HepG2 (cell line): ENCODE results near the gene ALG8. TPM values are rescaled to one million over a fixed set of nuclear protein-coding genes. Genes with fewer than 3 reads are reported as not detected.

Experiments used
- CBX5 ChIP-seq: sonication (generic); formaldehyde crosslinking; IDR thresholded peaks from 2 replicates; pipeline ENCODE4 v1.4.0; 2020; ENCODE audit warnings: missing genetic modification reagents, borderline replicate concordance
- CREB3 ChIP-seq: sonication (generic); formaldehyde crosslinking; IDR thresholded peaks from 2 replicates; pipeline ENCODE4 v1.5.0; 2020; ENCODE audit warnings: missing genetic modification reagents
- DBP ChIP-seq: sonication (generic); formaldehyde crosslinking; IDR thresholded peaks from 2 replicates; pipeline ENCODE4 v1.4.0; 2020; ENCODE audit warnings: missing genetic modification reagents; ENCODE audit errors: not compliant biosample characterization
- KDM2A ChIP-seq: sonication (generic); formaldehyde crosslinking; IDR thresholded peaks from 2 replicates; pipeline ENCODE4 v1.4.0; 2020; ENCODE audit warnings: low read depth, missing genetic modification reagents, borderline replicate concordance
- MAZ ChIP-seq, 2 experiments: sonication (generic) in 1 of 2; formaldehyde crosslinking in 1 of 2; IDR thresholded peaks; 2 replicates each; pipeline versions ENCODE4 v1.5.0 to v1.6.1; 2012 to 2020; ENCODE audit warnings: low read depth in 2 of 2, mild to moderate bottlenecking in 2 of 2, borderline replicate concordance in 1 of 2, improper control_type of control experiment in 1 of 2, low read length in 1 of 2, missing genetic modification reagents in 1 of 2, moderate library complexity in 1 of 2
- NFAT5 ChIP-seq: sonication (generic); formaldehyde crosslinking; IDR thresholded peaks from 2 replicates; pipeline ENCODE4 v1.4.0; 2020; ENCODE audit warnings: missing genetic modification reagents
- PITX1 ChIP-seq: sonication (generic); formaldehyde crosslinking; IDR thresholded peaks from 2 replicates; pipeline ENCODE4 v1.5.1; 2020; ENCODE audit warnings: mild to moderate bottlenecking, missing genetic modification reagents
- SYNCRIP ChIP-seq: fragments of 200-400 bp; formaldehyde crosslinking; IDR thresholded peaks from 2 replicates; pipeline ENCODE4 v1.6.1; 2018; ENCODE audit warnings: mild to moderate bottlenecking, low read depth, low read length; ENCODE audit not compliant: insufficient read depth
- ZNF367 ChIP-seq: sonication (generic); formaldehyde crosslinking; IDR thresholded peaks from 2 replicates; pipeline ENCODE4 v1.4.0; 2020; ENCODE audit warnings: missing genetic modification reagents, borderline replicate concordance
- ZNF572 ChIP-seq: sonication (generic); formaldehyde crosslinking; IDR thresholded peaks from 2 replicates; pipeline ENCODE4 v1.5.1; 2020; ENCODE audit warnings: mild to moderate bottlenecking, missing genetic modification reagents
- ZNF609 ChIP-seq: sonication (generic); formaldehyde crosslinking; IDR thresholded peaks from 2 replicates; pipeline ENCODE4 v1.4.0; 2020; ENCODE audit warnings: mild to moderate bottlenecking, missing genetic modification reagents, borderline replicate concordance
- ZNF761 ChIP-seq: sonication (generic); formaldehyde crosslinking; conservative IDR thresholded peaks from 2 replicates; pipeline ENCODE4 v1.4.0; 2020; ENCODE audit warnings: mild to moderate bottlenecking, missing genetic modification reagents
- polyA plus RNA-seq, 8 experiments: library from polyadenylated mRNA; depleted of rRNA in 3 of 8; stranded (reverse) in 7 of 8; unstranded in 1 of 8; fragments of >200 nt; fragmentation: Illumina TruSeq in 4 of 8; extraction: Trizol in 4 of 8; gene quantifications; 2 replicates each; pipeline versions ENCODE4 v1.2.1 to v1.2.3, GENCODE V29; 2011 to 2016; ENCODE audit warnings: low read depth in 4 of 8, missing spikeins in 1 of 8, mixed read lengths in 1 of 8; ENCODE audit not compliant: insufficient read depth in 1 of 8
- total RNA-seq, 5 experiments: library from RNA; depleted of rRNA; stranded (reverse); fragments of >200 nt; fragmentation: Illumina TruSeq; extraction: Trizol; gene quantifications; 2 replicates each; pipeline ENCODE4 v1.2.3, GENCODE V29; 2016; ENCODE audit warnings: low read depth in 1 of 5

Gene ALG8
- total and polyA plus RNA-seq, 2 of the 13 experiments (the other 11 are each of a cell fraction or from before 2014, with no cell fraction given): 75.8 to 88.0 TPM

GRCh38 chr11:78079232-78080083 lies 60.0 kb downstream of the ALG8 start, which contains the start of gene NDUFC2 (continued):
- TF ChIP-seq ZNF609: peak; percentile 87
- TF ChIP-seq SYNCRIP: no peak
- TF ChIP-seq CREB3 (CRISPR knock-in tag): 0 out of 2 replicates have a peak, but pooled peaks have one; percentile 55
- TF ChIP-seq PITX1 (CRISPR knock-in tag): peak; percentile 72; the same call in 1 of the 2 replicates
- TF ChIP-seq CBX5: peak; percentile 97
- peak; percentile 32 for TF ChIP-seq DBP (CRISPR knock-in tag)
- no peak for TF ChIP-seq NFAT5 (CRISPR knock-in tag)
- no peak for TF ChIP-seq MAZ (IDR thresholded peaks at IDR 0.05; ENCODE audit: borderline replicate concordance, low read depth, low read length)
- peak; percentile 89 for TF ChIP-seq MAZ (CRISPR knock-in tag; IDR thresholded peaks at IDR 0.05; ENCODE audit: low read depth)
- peak; percentile 95 for TF ChIP-seq KDM2A
- peak; percentile 92 for TF ChIP-seq ZNF572 (CRISPR knock-in tag)
- peak; percentile 86; the same call in 1 of the 2 replicates for TF ChIP-seq ZNF367 (CRISPR knock-in tag)
- peak; percentile 40; the same call in 1 of the 2 replicates for TF ChIP-seq ZNF761 (CRISPR knock-in tag)
